ENCODE results near the gene MCUB. TPM values are rescaled to one million over a fixed set of nuclear protein-coding genes. Genes with fewer than 3 reads are reported as not detected.
A peak's percentile ranks its signal among the peaks of the same experiment; 100 is the strongest.

Gene MCUB
- total RNA-seq (2021; ENCODE audit: unreplicated experiment) (24.1 TPM), Bru-seq, nascent RNA (percentile 56 among the genes with signal in this experiment), BruChase-seq, experiment 1, labeled RNA remaining after a 2-hour chase (percentile 44 among the genes with signal in this experiment), BruChase-seq, experiment 2, labeled RNA remaining after a 6-hour chase (percentile 47 among the genes with signal in this experiment)
- 26.9 TPM for polyA plus RNA-seq (2012; ENCODE audit: insufficient read length)
- long read RNA-seq, transcript MCUB-201 (8 exons, 2,278 nt), result major isoform, 49 of 53 reads
- long read RNA-seq, partial matches to known transcripts, result 1 of 53 reads
- long read RNA-seq, other reads (novel, unspliced or antisense), result 3 of 53 reads

GRCh38 chr4:109559983-109560686 is at the start of gene MCUB:
TSS of gene MCUB (plus strand) at chr4:109560246. CDS start at chr4:109560338, 92 bp downstream.
- CTCF ChIA-PET, result no interaction called here
- peak within 1 kb of the TSS; percentile 64 to 69 for H3K4me3 ChIP-seq (ENCODE audit: low read depth in 2 of 2, low read length in 2 of 2)
- peak; percentile 100 for ATAC-seq
- intact Hi-C loops (cut with micrococcal nuclease; ENCODE audit: unreplicated experiment), result loop anchor here (10.0 kb wide), 1 partner anchor 145 kb away; the partner anchor contains the start of gene CASP6
- H3K27ac ChIP-seq (ENCODE audit: low read length), result peak within 1 kb of the TSS; percentile 72
- H3K4me1 ChIP-seq (ENCODE audit: control insufficient read depth, insufficient read depth, low read length), result no peaks in the 10 kb centered on the region; the same call in 1 of the 2 replicates
- H3K9me3 ChIP-seq (ENCODE audit: control insufficient read depth, insufficient read depth, low read depth, low read length), result no peaks in the 10 kb centered on the region
- DNase-seq (ENCODE audit: low read depth, low spot score), result peak; percentile 39
- BruUV-seq (replicated peaks), result no TSS peak
- TF ChIP-seq SIN3A (IDR thresholded peaks at IDR 0.05; ENCODE audit: borderline replicate concordance, insufficient read depth, low read depth, low read length) (no peak), POLR2AphosphoS5 (IDR thresholded peaks at IDR 0.05; ENCODE audit: low read depth, low read length) (no peak; the same call in 1 of the 2 replicates)
- in situ Hi-C loops (cut with HindIII; ENCODE audit: low pct_unique_long_range_greater_than_20kb, low sequenced_read_pairs), result no loop called here
- no peaks in the 10 kb centered on the region for H3K27me3 ChIP-seq (ENCODE audit: control insufficient read depth, insufficient read depth, low read length)
- POLR2A ChIA-PET, result interaction anchor here (0.7 kb wide), 3 partner anchors 126 to 694 kb away, joined by 9 to 10 read pairs (median 10); no protein-coding TSS in a partner anchor
- H3K36me3 ChIP-seq (ENCODE audit: control insufficient read depth, insufficient read depth, low read length), result peaks cover 3% of the 10 kb centered on the region; the same call in 1 of the 2 replicates

- Histone ChIP-seq H3K9me3 (ENCODE audit: control insufficient read depth, insufficient read depth, low read depth, low read length) (no peaks in the 10 kb centered on the region), H3K27ac (ENCODE audit: low read length) (no peak overlapping the region), H3K4me3 (ENCODE audit: low read depth in 2 of 2, low read length in 2 of 2) (no peak overlapping the region), H3K36me3 (ENCODE audit: control insufficient read depth, insufficient read depth, low read length) (peaks cover 17% of the 10 kb centered on the region; the same call in 1 of the 2 replicates), H3K27me3 (ENCODE audit: control insufficient read depth, insufficient read depth, low read length) (no peaks in the 10 kb centered on the region), H3K4me1 (ENCODE audit: control insufficient read depth, insufficient read depth, low read length) (no peaks in the 10 kb centered on the region)
- no TSS peak for BruUV-seq (replicated peaks)
- DNase-seq (ENCODE audit: low read depth, low spot score) (no peak), ATAC-seq (no peak)
- intact Hi-C loops (cut with micrococcal nuclease; ENCODE audit: unreplicated experiment), result no loop called here
- CTCF ChIA-PET, result no interaction called here
- TF ChIP-seq CTCF (IDR thresholded peaks at IDR 0.05) (no peak), REST (IDR thresholded peaks at IDR 0.05; ENCODE audit: insufficient read depth in 1 of 2, low read depth in 2 of 2, low read length in 1 of 2) (no peak), TCF7L2 (IDR thresholded peaks at IDR 0.05; ENCODE audit: low read depth, low read length) (no peak), POLR2AphosphoS5 (IDR thresholded peaks at IDR 0.05; ENCODE audit: low read depth, low read length) (no peak), SIN3A (IDR thresholded peaks at IDR 0.05; ENCODE audit: borderline replicate concordance, insufficient read depth, low read depth, low read length) (no peak)
- POLR2A ChIA-PET, result no interaction called here
- in situ Hi-C loops (cut with HindIII; ENCODE audit: low pct_unique_long_range_greater_than_20kb, low sequenced_read_pairs), result no loop called here
Observed at GRCh38 chr4:109510687-109511086, 49.4 kb upstream of the MCUB start.
